H1 (cell line): ENCODE measurements around the gene EXTL1. TPM values are rescaled to one million over a fixed set of nuclear protein-coding genes. Genes with fewer than 3 reads are reported as not detected.

Experiments used
- CTCF ChIA-PET: fragments of 300-600 bp; sonication (Branson Sonifier 250); formaldehyde crosslinking; loops from one replicate; lab custom pipeline; 2021; ENCODE audit not compliant: partially characterized antibody; lab: Charles Lee
- POLR2A ChIA-PET: fragments of 300-600 bp; sonication (Branson Sonifier 250); formaldehyde crosslinking; loops from one replicate; lab custom pipeline; 2021; ENCODE audit warnings: inconsistent platforms; ENCODE audit not compliant: partially characterized antibody; lab: Charles Lee
- DNase-seq, 2 experiments: peaks; one replicate each; pipeline versions ENCODE4 v3.0.0 to v3.0.0-alpha.2; 2010 to 2022; ENCODE audit warnings: low spot score in 2 of 2, low read depth in 1 of 2, mixed read lengths in 1 of 2
- FAIRE-seq: peaks from 2 replicates; lab custom pipeline; 2011; peaks lifted over from hg19 to GRCh38; lab: Jason Lieb, UNC
- H2AFZ ChIP-seq: 2 replicates; pipeline ENCODE4 v1.8.1; 2012; ENCODE audit warnings: low read length, inconsistent platforms
- H2AK5ac ChIP-seq: 2 replicates; pipeline ENCODE4 v1.6.1; 2013; ENCODE audit warnings: low read depth, low read length
- H2BK120ac ChIP-seq: replicated peaks from 2 replicates; pipeline ENCODE3; 2013; ENCODE audit warnings: low read depth, low read length, inconsistent platforms
- H2BK12ac ChIP-seq: 2 replicates; pipeline ENCODE4 v1.6.1; 2013; ENCODE audit warnings: low read depth, low read length
- H2BK15ac ChIP-seq: 2 replicates; pipeline ENCODE4 v1.6.1; 2013; ENCODE audit warnings: low read length
- H2BK20ac ChIP-seq: 2 replicates; pipeline ENCODE4 v1.6.1; 2013; ENCODE audit warnings: low read length
- H2BK5ac ChIP-seq: 2 replicates; pipeline ENCODE4 v1.6.1; 2013; ENCODE audit warnings: low read depth, low read length
- H3K14ac ChIP-seq: 2 replicates; pipeline ENCODE4 v1.6.1; 2013; ENCODE audit warnings: inconsistent platforms; ENCODE audit not compliant: insufficient read length
- H3K18ac ChIP-seq: 2 replicates; pipeline ENCODE4 v1.6.1; 2013; ENCODE audit warnings: low read length; ENCODE audit errors: extremely low read depth
- H3K23ac ChIP-seq: 2 replicates; pipeline ENCODE4 v1.6.1; 2013; ENCODE audit warnings: inconsistent platforms; ENCODE audit not compliant: insufficient read length
- H3K23me2 ChIP-seq: 2 replicates; pipeline ENCODE4 v1.6.1; 2013; ENCODE audit warnings: low read depth, low read length
- H3K27ac ChIP-seq: 2 replicates; pipeline ENCODE4 v1.6.1; 2011; ENCODE audit warnings: low read depth, low read length, inconsistent platforms
- H3K27me3 ChIP-seq, 4 experiments: replicated peaks in 1 of 4; 1 replicate in 1 of 4; 2 replicates in 3 of 4; pipeline versions ENCODE4 v1.6.1 to v1.8.1; 2011 to 2013; ENCODE audit warnings: low read length in 3 of 4, mild to moderate bottlenecking in 3 of 4, inconsistent platforms in 2 of 4, mixed read lengths in 2 of 4, moderate library complexity in 1 of 4; ENCODE audit not compliant: control insufficient read depth in 3 of 4, insufficient read depth in 3 of 4; ENCODE audit errors: extremely low read depth in 1 of 4
- H3K36me3 ChIP-seq, 4 experiments: 2 replicates each; pipeline versions ENCODE4 v1.6.1 to v1.8.1; 2011 to 2013; ENCODE audit warnings: mild to moderate bottlenecking in 4 of 4, low read length in 3 of 4, moderate library complexity in 2 of 4, control low read depth in 1 of 4, inconsistent platforms in 1 of 4; ENCODE audit not compliant: insufficient read depth in 4 of 4, control insufficient read depth in 2 of 4
- H3K4ac ChIP-seq: replicated peaks from 2 replicates; pipeline ENCODE3; 2013; ENCODE audit warnings: low read length, low read depth, mixed read lengths, inconsistent platforms; ENCODE audit not compliant: insufficient read length
- H3K4me1 ChIP-seq, 4 experiments: replicated peaks in 1 of 4; 1 replicate in 1 of 4; 2 replicates in 3 of 4; pipeline versions ENCODE4 v1.6.1 to v1.8.1; 2011 to 2013; ENCODE audit warnings: low read length in 3 of 4, inconsistent platforms in 2 of 4, mixed read lengths in 1 of 4; ENCODE audit not compliant: insufficient read depth in 4 of 4, control insufficient read depth in 3 of 4
- H3K4me2 ChIP-seq, 2 experiments: 2 replicates each; pipeline versions ENCODE4 v1.6.1 to v1.8.1; 2011 to 2013; ENCODE audit warnings: low read depth in 2 of 2, low read length in 2 of 2, control low read depth in 1 of 2, inconsistent platforms in 1 of 2, mild to moderate bottlenecking in 1 of 2; ENCODE audit not compliant: insufficient read depth in 1 of 2
- H3K4me3 ChIP-seq, 4 experiments: fragments of 200-600, 300-600 bp in 1 of 4; sonication (generic), shearing (Covaris generic), sonication (Bioruptor Twin) in 1 of 4; 2 replicates each; pipeline versions ENCODE4 v1.5.1 to v1.8.1; 2011 to 2016; ENCODE audit warnings: low read length in 4 of 4, low read depth in 3 of 4, control low read depth in 2 of 4, inconsistent platforms in 2 of 4, mild to moderate bottlenecking in 2 of 4, mixed read lengths in 1 of 4, moderate library complexity in 1 of 4; ENCODE audit not compliant: insufficient read depth in 2 of 4; ENCODE audit errors: extremely low read depth in 1 of 4
- H3K56ac ChIP-seq: replicated peaks from 2 replicates; pipeline ENCODE3; 2013; ENCODE audit warnings: low read depth, mild to moderate bottlenecking, mixed read lengths, low read length, inconsistent platforms; ENCODE audit not compliant: insufficient read length
- H3K79me1 ChIP-seq: 2 replicates; pipeline ENCODE4 v1.6.1; 2013; ENCODE audit warnings: low read depth, low read length, control low read depth
- H3K79me2 ChIP-seq, 2 experiments: 2 replicates each; pipeline versions ENCODE4 v1.6.1 to v1.8.1; 2012 to 2013; ENCODE audit warnings: low read length in 2 of 2, mild to moderate bottlenecking in 2 of 2, inconsistent platforms in 1 of 2; ENCODE audit not compliant: insufficient read depth in 2 of 2, control insufficient read depth in 1 of 2
- H3K9ac ChIP-seq, 4 experiments: replicated peaks in 1 of 4; 1 replicate in 1 of 4; 2 replicates in 3 of 4; pipeline versions ENCODE4 v1.6.1 to v1.8.1; 2011 to 2013; ENCODE audit warnings: low read depth in 3 of 4, low read length in 3 of 4, control low read depth in 2 of 4, mild to moderate bottlenecking in 2 of 4, moderate library complexity in 2 of 4, inconsistent platforms in 1 of 4; ENCODE audit errors: extremely low read depth in 1 of 4
- H3K9me3 ChIP-seq, 2 experiments: 2 replicates each; pipeline versions ENCODE4 v1.6.1 to v1.8.1; 2012 to 2013; ENCODE audit warnings: mild to moderate bottlenecking in 2 of 2, moderate library complexity in 2 of 2, control low read depth in 1 of 2, inconsistent platforms in 1 of 2, low read depth in 1 of 2, low read length in 1 of 2, mixed read lengths in 1 of 2; ENCODE audit not compliant: insufficient read depth in 2 of 2
- H4K20me1 ChIP-seq, 2 experiments: replicated peaks in 1 of 2; 2 replicates each; pipeline versions ENCODE3 to v1.8.1; 2011 to 2013; ENCODE audit warnings: inconsistent platforms in 2 of 2, low read length in 2 of 2, mild to moderate bottlenecking in 1 of 2; ENCODE audit not compliant: insufficient read depth in 2 of 2, control insufficient read depth in 1 of 2
- H4K5ac ChIP-seq: 2 replicates; pipeline ENCODE4 v1.6.1; 2013; ENCODE audit warnings: low read length, low read depth, mixed read lengths, inconsistent platforms; ENCODE audit not compliant: insufficient read length
- H4K8ac ChIP-seq: 2 replicates; pipeline ENCODE4 v1.8.0; 2013; ENCODE audit warnings: mild to moderate bottlenecking, moderate library complexity, low read length, inconsistent platforms; ENCODE audit not compliant: insufficient read depth; ENCODE audit errors: extremely low read depth
- H4K91ac ChIP-seq: replicated peaks from 2 replicates; pipeline ENCODE3; 2013; ENCODE audit warnings: low read length, mixed read lengths, inconsistent platforms; ENCODE audit not compliant: insufficient read length
- SP2 ChIP-seq: IDR thresholded peaks from 2 replicates; pipeline ENCODE4 v1.6.1; 2012; ENCODE audit warnings: mild to moderate bottlenecking, low read length, inconsistent platforms
- TBP ChIP-seq: IDR thresholded peaks from 2 replicates; pipeline ENCODE4 v1.6.1; 2011; ENCODE audit warnings: low read depth, low read length, improper control_type of control experiment
- WGBS, 2 experiments: shearing (Covaris generic) in 1 of 2; methylation state at CpG; one replicate each; pipeline versions ENCODE4 v1.1.6 to v1.1.7; 2013 to 2015; ENCODE audit warnings: low lambda C conversion rate in 2 of 2, mixed read lengths in 2 of 2, inconsistent platforms in 1 of 2, low coverage in 1 of 2, missing lambda C conversion rate in 1 of 2; ENCODE audit not compliant: insufficient replicate concordance in 2 of 2, insufficient coverage in 1 of 2, insufficient read length in 1 of 2; ENCODE audit errors: extremely low coverage in 1 of 2, missing lambda C conversion rate in 1 of 2; 5-methylcytosine and 5-hydroxymethylcytosine counted together
- polyA plus RNA-seq, 7 experiments: library from polyadenylated mRNA; depleted of rRNA in 3 of 7; stranded (reverse) in 5 of 7; unstranded in 2 of 7; fragments of >200 nt in 5 of 7; fragments of 200-250 nt in 2 of 7; gene quantifications; 1 replicate in 5 of 7; 2 replicates in 1 of 7; 4 replicates in 1 of 7; pipeline versions ENCODE4 v1.2.1 to v1.2.3, GENCODE V29; 2011 to 2013; ENCODE audit warnings: missing spikeins in 2 of 7, mixed read lengths in 2 of 7
- total RNA-seq: library from RNA; stranded (reverse); fragmentation: NEBNext Ultra II Directional; extraction: Animal tissue kit (Norgen Biotek cat#: 25700); gene quantifications from 2 replicates; pipeline ENCODE4 v1.2.1, GENCODE V29; 2021

The EXTL1 gene
- total and polyA plus RNA-seq, 2 of the 8 experiments (the other 6 are each of a cell fraction or from before 2014, with no cell fraction given), result 0.89 to 1.2 TPM

DNA sequence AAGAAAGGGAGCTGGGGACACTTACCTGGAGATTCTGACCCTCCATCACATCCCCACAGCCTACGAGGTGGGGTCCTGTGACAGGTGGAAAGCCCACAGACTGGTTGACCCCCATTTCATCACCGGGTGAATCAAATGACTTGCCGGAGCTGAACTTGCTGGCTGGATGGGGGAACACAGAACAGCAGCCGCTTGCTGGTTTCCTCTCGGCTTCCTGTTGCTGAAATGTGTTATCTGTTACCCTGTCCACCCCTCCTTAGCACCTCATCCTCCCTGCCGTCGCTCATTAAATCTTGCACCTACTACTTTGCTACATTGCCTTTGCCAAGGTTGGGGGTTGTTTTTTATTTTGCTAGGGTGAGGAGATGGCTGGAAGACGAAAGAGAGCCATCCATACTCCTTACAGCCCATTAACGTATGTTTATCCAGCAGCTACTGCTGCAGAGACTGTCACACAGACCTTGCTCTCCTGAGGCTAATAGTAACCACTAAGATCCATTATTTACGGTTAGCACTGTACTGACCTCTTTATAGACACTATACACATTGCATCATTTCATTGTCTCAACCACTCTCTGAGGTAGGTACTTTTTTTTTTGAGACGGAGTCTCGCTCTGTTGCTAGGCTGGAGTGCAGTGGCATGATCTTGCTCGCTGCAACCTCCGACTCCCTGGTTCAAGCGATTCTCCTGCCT lies 30.7 kb upstream of the EXTL1 start:
- no peak overlapping the region for H3K18ac ChIP-seq
- no peak overlapping the region for H4K8ac ChIP-seq
- no peak overlapping the region for H2AK5ac ChIP-seq
- no peak overlapping the region for H2BK120ac ChIP-seq
- no peak overlapping the region for H2BK12ac ChIP-seq
- no peak for DNase-seq
- H4K5ac ChIP-seq, result no peak overlapping the region
- H3K79me2 ChIP-seq, result peaks cover 0 to 2% of the 10 kb centered on the region in 2 experiments; a peak in 1 of 4 replicates
- no peak overlapping the region for H2BK20ac ChIP-seq
- POLR2A ChIA-PET, result interaction anchor here (0.7 to 1.1 kb wide), 2 partner anchors 29 to 61 kb away, joined by 3 read pairs; no protein-coding TSS in a partner anchor
- no peaks in the 10 kb centered on the region; a peak in 1 of 7 replicates for H3K27me3 ChIP-seq
- H3K36me3 ChIP-seq, result peaks cover 0 to 8% (median 2%) of the 10 kb centered on the region in 4 experiments; a peak in 1 of 8 replicates
- no peak overlapping the region for H3K4me3 ChIP-seq
- H3K14ac ChIP-seq, result no peak overlapping the region
- no peak overlapping the region for H2BK15ac ChIP-seq
- no peak overlapping the region for H2AFZ ChIP-seq
- H2BK5ac ChIP-seq, result no peak overlapping the region
- no peaks in the 10 kb centered on the region for H3K9me3 ChIP-seq
- no peak overlapping the region for H3K27ac ChIP-seq
- H3K4ac ChIP-seq, result no peak overlapping the region
- CTCF ChIA-PET, result interaction anchor here (0.6 to 20.0 kb wide), 6 partner anchors 10 to 154 kb away, joined by 3 to 330 read pairs (median 4); partner anchors contain the start of gene STMN1
- H3K4me1 ChIP-seq, result peaks cover 0 to 5% (median 4%) of the 10 kb centered on the region in 4 experiments; a peak in 3 of 7 replicates
- no peaks in the 10 kb centered on the region for H3K23me2 ChIP-seq
- H3K4me2 ChIP-seq, result no peak overlapping the region
- no peaks in the 10 kb centered on the region for H4K20me1 ChIP-seq
- no peak overlapping the region for H4K91ac ChIP-seq
- H3K9ac ChIP-seq, result no peak overlapping the region
- H3K23ac ChIP-seq, result no peak overlapping the region
- FAIRE-seq, result no peak
- 86% methylated on average over 15 of the region's 15 CpGs; no CpG with 5 or more reads in 1 of the 2 experiments for WGBS, 2 experiments
- H3K79me1 ChIP-seq, result no peaks in the 10 kb centered on the region
- H3K56ac ChIP-seq, result no peak overlapping the region
- TF ChIP-seq SP2 (no peak), TBP (no peak)
